ENCODE results near the gene AHNAK. TPM values are rescaled to one million over a fixed set of nuclear protein-coding genes. Genes with fewer than 3 reads are reported as not detected.

The AHNAK gene
- total RNA-seq, 1 donor from 2014 or later, result 302 TPM

DNA sequence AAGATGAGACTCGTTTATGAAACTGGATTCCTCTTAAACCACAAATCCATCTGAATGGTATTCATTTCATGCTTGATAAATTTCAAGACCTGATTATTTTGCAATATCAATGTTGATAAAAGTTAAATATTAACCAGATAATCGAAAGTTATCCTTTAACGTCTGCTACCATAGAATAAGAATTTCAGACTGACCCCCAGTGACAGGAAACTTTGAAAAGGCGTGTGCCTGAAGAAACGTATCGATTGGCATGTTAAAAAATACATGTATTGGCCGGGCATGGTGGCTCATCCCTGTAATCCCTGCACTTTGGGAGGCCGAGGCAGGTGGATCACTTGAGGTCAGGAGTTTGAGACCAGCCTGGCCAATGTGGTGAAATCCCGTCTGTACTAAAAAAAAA lies 113.9 kb downstream of the AHNAK start:
- TF ChIP-seq, protein P1, sequence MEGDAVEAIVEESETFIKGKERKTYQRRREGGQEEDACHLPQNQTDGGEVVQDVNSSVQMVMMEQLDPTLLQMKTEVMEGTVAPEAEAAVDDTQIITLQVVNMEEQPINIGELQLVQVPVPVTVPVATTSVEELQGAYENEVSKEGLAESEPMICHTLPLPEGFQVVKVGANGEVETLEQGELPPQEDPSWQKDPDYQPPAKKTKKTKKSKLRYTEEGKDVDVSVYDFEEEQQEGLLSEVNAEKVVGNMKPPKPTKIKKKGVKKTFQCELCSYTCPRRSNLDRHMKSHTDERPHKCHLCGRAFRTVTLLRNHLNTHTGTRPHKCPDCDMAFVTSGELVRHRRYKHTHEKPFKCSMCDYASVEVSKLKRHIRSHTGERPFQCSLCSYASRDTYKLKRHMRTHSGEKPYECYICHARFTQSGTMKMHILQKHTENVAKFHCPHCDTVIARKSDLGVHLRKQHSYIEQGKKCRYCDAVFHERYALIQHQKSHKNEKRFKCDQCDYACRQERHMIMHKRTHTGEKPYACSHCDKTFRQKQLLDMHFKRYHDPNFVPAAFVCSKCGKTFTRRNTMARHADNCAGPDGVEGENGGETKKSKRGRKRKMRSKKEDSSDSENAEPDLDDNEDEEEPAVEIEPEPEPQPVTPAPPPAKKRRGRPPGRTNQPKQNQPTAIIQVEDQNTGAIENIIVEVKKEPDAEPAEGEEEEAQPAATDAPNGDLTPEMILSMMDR (conservative IDR thresholded peaks at IDR 0.05), result no peak
- no peak overlapping the region for H3K4me3 Mint-ChIP-seq
- H3K9me3 Mint-ChIP-seq, result no peaks in the 10 kb centered on the region
- peaks cover 42% of the 10 kb centered on the region for H3K4me1 Mint-ChIP-seq (ENCODE audit: unreplicated experiment)
- no peak for DNase-seq (ENCODE audit: extremely low spot score, unreplicated experiment)
- no peaks in the 10 kb centered on the region for H3K36me3 Mint-ChIP-seq
- H3K27ac Mint-ChIP-seq, result no peak overlapping the region
- H3K27me3 Mint-ChIP-seq, result no peaks in the 10 kb centered on the region

DNA sequence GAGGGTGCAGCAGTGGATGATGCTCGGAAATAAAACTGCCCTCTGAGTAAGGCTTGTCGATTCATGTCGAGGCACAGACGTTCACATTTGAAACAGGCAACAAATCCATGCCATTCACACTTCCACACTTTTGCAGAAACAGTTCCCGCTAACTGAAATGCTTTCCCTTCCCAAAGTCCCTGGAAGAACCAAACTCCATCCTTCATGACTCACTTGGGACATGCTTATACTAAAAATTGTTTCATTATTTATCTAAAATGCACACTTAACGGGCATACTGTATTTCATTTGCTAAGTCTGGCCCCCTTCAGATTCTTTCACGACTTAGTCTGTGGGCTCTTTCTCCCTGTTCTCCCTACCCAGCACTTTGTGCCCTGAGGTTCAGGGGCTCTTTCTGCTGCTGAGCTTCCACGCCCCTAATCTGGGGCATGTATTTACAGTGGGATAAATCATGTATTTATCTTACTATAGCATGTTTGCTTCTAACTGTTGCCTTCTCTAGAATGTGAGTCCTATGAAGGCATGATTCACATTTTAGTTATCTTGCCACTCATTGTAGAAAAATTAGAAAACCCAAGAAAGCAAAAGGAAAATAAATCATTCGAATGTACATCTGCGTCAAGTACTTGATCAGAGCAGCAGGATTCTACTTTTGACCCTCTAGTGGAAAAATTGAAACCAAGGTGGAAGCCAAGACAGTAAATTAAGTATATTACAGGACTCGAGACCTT lies 115.3 kb downstream of the AHNAK start:
- H3K36me3 Mint-ChIP-seq, result no peaks in the 10 kb centered on the region
- no peaks in the 10 kb centered on the region for H3K9me3 Mint-ChIP-seq
- H3K4me1 Mint-ChIP-seq (ENCODE audit: unreplicated experiment), result peaks cover 51% of the 10 kb centered on the region
- TF ChIP-seq, protein P1 (conservative IDR thresholded peaks at IDR 0.05), result no peak
- no peaks in the 10 kb centered on the region for H3K27me3 Mint-ChIP-seq
- H3K27ac Mint-ChIP-seq, result no peak overlapping the region
- H3K4me3 Mint-ChIP-seq, result no peak overlapping the region
- DNase-seq (ENCODE audit: extremely low spot score, unreplicated experiment), result no peak

DNA sequence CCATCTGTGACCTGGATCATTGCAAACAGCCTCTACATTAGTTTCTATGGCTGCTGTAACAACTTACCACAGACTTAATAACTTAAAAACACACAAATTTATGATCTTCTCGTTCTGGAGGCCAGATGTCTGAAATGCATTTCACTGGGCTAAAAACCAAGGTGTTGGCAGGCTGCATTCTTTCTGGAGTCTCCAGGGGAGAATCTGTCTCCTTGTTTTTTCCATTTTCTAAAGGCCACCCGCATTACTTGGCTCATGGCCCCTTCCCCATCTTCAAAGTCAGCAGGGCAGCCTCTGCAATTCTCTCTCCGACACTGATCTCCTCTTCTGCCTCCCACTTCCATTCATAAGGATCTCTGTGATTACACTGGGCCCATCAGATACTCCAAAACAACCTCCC lies 116.2 kb downstream of the AHNAK start:
- peaks cover 46% of the 10 kb centered on the region for H3K4me1 Mint-ChIP-seq (ENCODE audit: unreplicated experiment)

DNA sequence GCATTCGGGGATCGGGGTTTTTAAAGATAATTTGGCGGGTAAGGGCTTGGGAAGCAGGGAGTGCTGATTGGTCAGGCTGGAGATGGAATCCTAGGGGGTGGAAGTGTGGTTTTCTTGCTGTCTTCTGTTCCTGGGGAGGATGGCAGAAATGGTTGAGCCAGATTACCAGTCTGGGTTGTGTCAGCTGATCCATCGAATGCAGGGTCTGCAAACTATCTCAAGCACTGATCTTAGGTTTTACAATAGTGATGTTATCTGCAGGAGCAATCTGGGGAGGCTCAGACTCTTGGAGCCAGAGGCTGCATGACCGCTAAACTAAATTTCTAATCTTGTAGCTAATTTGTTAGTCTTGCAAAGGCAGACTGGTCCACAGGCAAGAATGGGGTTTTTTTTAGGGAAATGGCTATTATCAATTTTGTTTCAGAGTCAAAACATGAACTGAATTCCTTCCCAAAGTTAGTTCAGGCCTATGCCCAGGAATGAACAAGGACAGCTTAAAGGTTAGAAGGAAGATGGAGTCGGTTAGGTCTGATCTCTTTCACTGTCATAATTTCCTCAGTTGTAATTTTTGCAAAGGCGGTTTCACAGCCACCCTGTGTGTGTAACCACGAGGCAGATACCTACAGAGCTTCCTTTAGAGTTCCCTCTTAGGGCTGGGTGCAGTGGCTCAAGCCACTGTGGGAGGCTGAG lies 117.6 kb downstream of the AHNAK start:
- Mint-ChIP-seq H3K36me3 (no peaks in the 10 kb centered on the region), H3K4me3 (no peak overlapping the region), H3K9me3 (no peaks in the 10 kb centered on the region), H3K4me1 (ENCODE audit: unreplicated experiment) (peaks cover 41% of the 10 kb centered on the region), H3K27me3 (no peaks in the 10 kb centered on the region), H3K27ac (peak overlapping the region; percentile 10)
- TF ChIP-seq, protein P1 (conservative IDR thresholded peaks at IDR 0.05), result no peak
- DNase-seq (ENCODE audit: extremely low spot score, unreplicated experiment), result no peak

More for the DNA sequence above, 116.2 kb downstream of the AHNAK start:
- H3K27ac Mint-ChIP-seq, result no peak overlapping the region
- no peak overlapping the region for H3K4me3 Mint-ChIP-seq
- TF ChIP-seq, protein P1 (conservative IDR thresholded peaks at IDR 0.05), result no peak
- no peaks in the 10 kb centered on the region for H3K27me3 Mint-ChIP-seq
- H3K36me3 Mint-ChIP-seq, result no peaks in the 10 kb centered on the region
- H3K9me3 Mint-ChIP-seq, result no peaks in the 10 kb centered on the region
- DNase-seq (ENCODE audit: extremely low spot score, unreplicated experiment), result no peak

DNA sequence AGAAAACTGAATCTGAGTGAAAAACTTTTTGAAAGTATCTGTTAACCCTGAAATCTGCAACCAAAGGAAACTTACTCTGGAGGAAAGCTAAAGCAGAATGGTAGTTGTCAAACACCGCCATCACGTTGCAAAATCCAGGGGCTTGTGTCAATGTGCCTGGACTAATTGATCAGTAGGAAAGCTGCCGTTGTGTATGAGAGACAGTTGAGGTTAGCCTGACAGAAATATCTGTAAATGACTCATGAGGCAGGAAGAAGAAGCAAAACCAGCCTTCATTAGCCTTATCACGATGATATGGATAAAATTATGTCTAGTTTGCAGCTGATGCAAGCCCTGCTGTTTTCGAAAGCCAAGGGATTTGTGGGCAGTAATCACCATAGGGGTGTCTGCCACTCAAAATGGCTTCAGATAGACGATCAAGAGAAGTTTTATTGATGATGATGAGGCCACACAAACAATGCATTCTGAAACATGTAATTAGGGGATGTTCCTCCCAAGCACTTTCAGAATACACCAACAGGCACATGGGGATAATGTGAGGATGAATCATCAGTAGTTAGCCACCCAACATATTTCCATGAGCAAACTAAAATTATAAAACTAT lies 118.9 kb downstream of the AHNAK start:
- Mint-ChIP-seq H3K4me1 (ENCODE audit: unreplicated experiment) (peaks cover 47% of the 10 kb centered on the region), H3K9me3 (no peaks in the 10 kb centered on the region), H3K36me3 (no peaks in the 10 kb centered on the region), H3K27me3 (peaks cover 6% of the 10 kb centered on the region), H3K4me3 (no peak overlapping the region), H3K27ac (peak overlapping the region; percentile 82)
- no peak for DNase-seq (ENCODE audit: extremely low spot score, unreplicated experiment)
- TF ChIP-seq, protein P1 (conservative IDR thresholded peaks at IDR 0.05), result no peak
